Stimulated activated CD4-positive, alpha-beta T cell treated with anti-CD3 and anti-CD28 coated beads, Interleukin-4, amount 100 ng/mL, for 1 hour (primary cell): Measurements from ENCODE around the gene RFPL3.
"Not testable (repeated sequence)": the region's sequence is repeated elsewhere in the genome, so short reads cannot be mapped to it uniquely, and the experiment has no call there.

Experiments
- DNase-seq: peaks from one replicate; pipeline ENCODE4 v3.0.0-alpha.2; 2020

Gene RFPL3

GRCh38 chr22:32331236-32331917 lies 26.3 kb upstream of the RFPL3 start:
- no peak for DNase-seq

- DNase-seq, result no peak
These were observed 25.5 kb upstream of the RFPL3 start for GRCh38 chr22:32331918-32332725.

- no peak for DNase-seq
These were observed 24.4 kb upstream of the RFPL3 start for GRCh38 chr22:32333141-32333768.

GRCh38 chr22:32333769-32334659 lies 23.7 kb upstream of the RFPL3 start:
- DNase-seq, result no peak

- no peak for DNase-seq
These were observed 22.9 kb upstream of the RFPL3 start for GRCh38 chr22:32334660-32335365.

GRCh38 chr22:32335471-32335870 lies 22.2 kb upstream of the RFPL3 start:
- DNase-seq, result no peak

GRCh38 chr22:32336121-32336603 lies 21.5 kb upstream of the RFPL3 start:
- no peak for DNase-seq

- DNase-seq, result no peak
These were observed 20.8 kb upstream of the RFPL3 start for GRCh38 chr22:32336771-32337424.

- not testable (repeated sequence) for DNase-seq
These were observed 20.2 kb upstream of the RFPL3 start for GRCh38 chr22:32337425-32337824.

GRCh38 chr22:32338757-32339156 lies 18.9 kb upstream of the RFPL3 start:
- no peak for DNase-seq

GRCh38 chr22:32339190-32340012 lies 18.3 kb upstream of the RFPL3 start:
- DNase-seq, result no peak

- DNase-seq, result no peak
These were observed 17.3 kb upstream of the RFPL3 start for GRCh38 chr22:32340411-32340810.

GRCh38 chr22:32341122-32341740 lies 16.4 kb upstream of the RFPL3 start:
- DNase-seq, result no peak

- no peak for DNase-seq
These were observed 14.7 kb upstream of the RFPL3 start for GRCh38 chr22:32342977-32343376.

- no peak for DNase-seq
These were observed 13.7 kb upstream of the RFPL3 start for GRCh38 chr22:32343941-32344340.

GRCh38 chr22:32348031-32348611 lies 9.5 kb upstream of the RFPL3 start:
- no peak for DNase-seq

- not testable (repeated sequence) for DNase-seq
These were observed 5.8 kb upstream of the RFPL3 start for GRCh38 chr22:32351875-32352274.

GRCh38 chr22:32352681-32353080 lies 5.0 kb upstream of the RFPL3 start:
- no peak for DNase-seq

- DNase-seq, result no peak
These were observed 4.4 kb upstream of the RFPL3 start for GRCh38 chr22:32353292-32353691.

GRCh38 chr22:32353840-32354239 lies 3.8 kb upstream of the RFPL3 start:
- no peak for DNase-seq
